Cardiac fibroblast (primary cell): ENCODE data around the gene XIRP2.

Source experiments
- DNase-seq, 2 donors: peaks; one replicate each; pipeline versions ENCODE4 v3.0.0 to v3.0.0-alpha.2; 2010; ENCODE audit warnings: low read depth in 2 of 2
- H3K4me3 ChIP-seq, 2 donors: replicated peaks in 1 of 2; 1 replicate in 1 of 2; 2 replicates in 1 of 2; pipeline ENCODE4 v1.5.1; 2011; ENCODE audit warnings: low read depth in 2 of 2, low read length in 2 of 2, mild to moderate bottlenecking in 2 of 2, moderate library complexity in 1 of 2
- TF ChIP-seq, protein P1 (sequence below): IDR thresholded peaks from one replicate; pipeline ENCODE4 v1.5.1; 2011; ENCODE audit warnings: low read depth, mild to moderate bottlenecking, low read length, inconsistent platforms

The XIRP2 gene, protein sequence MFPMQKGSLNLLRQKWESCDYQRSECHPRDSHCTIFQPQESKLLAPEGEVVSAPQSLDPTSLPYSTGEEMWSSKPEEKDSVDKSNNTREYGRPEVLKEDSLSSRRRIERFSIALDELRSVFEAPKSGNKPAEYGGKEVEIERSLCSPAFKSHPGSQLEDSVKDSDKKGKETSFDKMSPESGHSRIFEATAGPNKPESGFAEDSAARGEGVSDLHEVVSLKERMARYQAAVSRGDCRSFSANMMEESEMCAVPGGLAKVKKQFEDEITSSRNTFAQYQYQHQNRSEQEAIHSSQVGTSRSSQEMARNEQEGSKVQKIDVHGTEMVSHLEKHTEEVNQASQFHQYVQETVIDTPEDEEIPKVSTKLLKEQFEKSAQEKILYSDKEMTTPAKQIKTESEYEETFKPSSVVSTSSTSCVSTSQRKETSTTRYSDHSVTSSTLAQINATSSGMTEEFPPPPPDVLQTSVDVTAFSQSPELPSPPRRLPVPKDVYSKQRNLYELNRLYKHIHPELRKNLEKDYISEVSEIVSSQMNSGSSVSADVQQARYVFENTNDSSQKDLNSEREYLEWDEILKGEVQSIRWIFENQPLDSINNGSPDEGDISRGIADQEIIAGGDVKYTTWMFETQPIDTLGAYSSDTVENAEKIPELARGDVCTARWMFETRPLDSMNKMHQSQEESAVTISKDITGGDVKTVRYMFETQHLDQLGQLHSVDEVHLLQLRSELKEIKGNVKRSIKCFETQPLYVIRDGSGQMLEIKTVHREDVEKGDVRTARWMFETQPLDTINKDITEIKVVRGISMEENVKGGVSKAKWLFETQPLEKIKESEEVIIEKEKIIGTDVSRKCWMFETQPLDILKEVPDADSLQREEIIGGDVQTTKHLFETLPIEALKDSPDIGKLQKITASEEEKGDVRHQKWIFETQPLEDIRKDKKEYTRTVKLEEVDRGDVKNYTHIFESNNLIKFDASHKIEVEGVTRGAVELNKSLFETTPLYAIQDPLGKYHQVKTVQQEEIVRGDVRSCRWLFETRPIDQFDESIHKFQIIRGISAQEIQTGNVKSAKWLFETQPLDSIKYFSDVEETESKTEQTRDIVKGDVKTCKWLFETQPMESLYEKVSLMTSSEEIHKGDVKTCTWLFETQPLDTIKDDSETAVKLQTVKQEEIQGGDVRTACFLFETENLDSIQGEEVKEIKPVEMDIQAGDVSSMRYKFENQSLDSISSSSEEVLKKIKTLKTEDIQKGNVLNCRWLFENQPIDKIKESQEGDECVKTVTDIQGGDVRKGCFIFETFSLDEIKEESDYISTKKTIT (N-terminal part only)

DNA sequence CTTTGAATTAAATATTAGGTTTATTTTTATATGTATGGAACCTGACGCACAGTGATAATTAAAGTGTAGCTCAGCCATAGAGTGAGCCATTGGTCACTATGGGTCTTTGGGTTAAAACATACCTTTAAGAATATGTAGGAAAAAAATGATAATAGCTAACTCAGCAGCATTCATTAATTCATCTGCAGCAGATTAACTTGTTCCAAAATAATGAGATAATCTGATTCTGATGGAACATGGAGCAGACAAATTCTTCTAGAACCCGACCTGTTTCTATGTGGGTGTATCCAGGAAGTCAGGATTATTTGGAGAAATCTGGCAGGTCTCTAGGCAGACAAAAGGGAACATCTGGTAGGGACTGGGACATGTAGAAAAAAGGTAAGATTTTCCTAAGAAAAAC is at the start of gene XIRP2:
TSS of gene XIRP2 (plus strand) at position 301 of the 400 bp plus-strand sequence. CDS start 15,003 bp downstream, outside the sequence.
- TF ChIP-seq, protein P1, sequence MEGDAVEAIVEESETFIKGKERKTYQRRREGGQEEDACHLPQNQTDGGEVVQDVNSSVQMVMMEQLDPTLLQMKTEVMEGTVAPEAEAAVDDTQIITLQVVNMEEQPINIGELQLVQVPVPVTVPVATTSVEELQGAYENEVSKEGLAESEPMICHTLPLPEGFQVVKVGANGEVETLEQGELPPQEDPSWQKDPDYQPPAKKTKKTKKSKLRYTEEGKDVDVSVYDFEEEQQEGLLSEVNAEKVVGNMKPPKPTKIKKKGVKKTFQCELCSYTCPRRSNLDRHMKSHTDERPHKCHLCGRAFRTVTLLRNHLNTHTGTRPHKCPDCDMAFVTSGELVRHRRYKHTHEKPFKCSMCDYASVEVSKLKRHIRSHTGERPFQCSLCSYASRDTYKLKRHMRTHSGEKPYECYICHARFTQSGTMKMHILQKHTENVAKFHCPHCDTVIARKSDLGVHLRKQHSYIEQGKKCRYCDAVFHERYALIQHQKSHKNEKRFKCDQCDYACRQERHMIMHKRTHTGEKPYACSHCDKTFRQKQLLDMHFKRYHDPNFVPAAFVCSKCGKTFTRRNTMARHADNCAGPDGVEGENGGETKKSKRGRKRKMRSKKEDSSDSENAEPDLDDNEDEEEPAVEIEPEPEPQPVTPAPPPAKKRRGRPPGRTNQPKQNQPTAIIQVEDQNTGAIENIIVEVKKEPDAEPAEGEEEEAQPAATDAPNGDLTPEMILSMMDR = no peak
- DNase-seq = no peak
- H3K4me3 ChIP-seq = no peak within 1 kb of the TSS

GRCh38 chr2:166841152-166841551 is 47.1 kb upstream of the XIRP2 start:
- TF ChIP-seq, protein P1 = no peak
- H3K4me3 ChIP-seq = no peak overlapping the region
- DNase-seq = no peak

GRCh38 chr2:166841679-166842078 is 46.6 kb upstream of the XIRP2 start:
- DNase-seq = no peak
- TF ChIP-seq, protein P1 = no peak
- H3K4me3 ChIP-seq = no peak overlapping the region

DNA sequence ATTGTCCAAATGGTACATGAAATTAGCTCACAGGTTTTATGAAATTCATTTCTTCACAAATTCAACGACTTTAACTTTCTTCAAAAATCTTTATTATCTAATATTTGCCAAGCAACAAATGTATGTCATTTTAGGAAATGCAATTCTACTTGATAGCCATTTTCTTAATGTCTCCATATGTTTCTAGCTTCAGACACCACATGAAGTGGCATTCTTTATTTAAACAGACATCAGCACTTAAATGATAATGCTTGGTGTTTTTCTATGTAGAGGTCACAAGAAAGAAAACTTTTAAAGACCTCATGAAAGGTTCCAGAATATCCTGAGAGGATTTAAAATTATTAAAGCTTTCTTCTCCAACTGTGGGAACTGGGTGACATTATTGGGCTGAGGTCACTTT is 44.2 kb upstream of the XIRP2 start:
- no peak for DNase-seq
- H3K4me3 ChIP-seq = no peak overlapping the region
- TF ChIP-seq, protein P1 = no peak

- TF ChIP-seq, protein P1 = no peak
Observed at GRCh38 chr2:166862468-166863132, 25.7 kb upstream of the XIRP2 start.

DNA sequence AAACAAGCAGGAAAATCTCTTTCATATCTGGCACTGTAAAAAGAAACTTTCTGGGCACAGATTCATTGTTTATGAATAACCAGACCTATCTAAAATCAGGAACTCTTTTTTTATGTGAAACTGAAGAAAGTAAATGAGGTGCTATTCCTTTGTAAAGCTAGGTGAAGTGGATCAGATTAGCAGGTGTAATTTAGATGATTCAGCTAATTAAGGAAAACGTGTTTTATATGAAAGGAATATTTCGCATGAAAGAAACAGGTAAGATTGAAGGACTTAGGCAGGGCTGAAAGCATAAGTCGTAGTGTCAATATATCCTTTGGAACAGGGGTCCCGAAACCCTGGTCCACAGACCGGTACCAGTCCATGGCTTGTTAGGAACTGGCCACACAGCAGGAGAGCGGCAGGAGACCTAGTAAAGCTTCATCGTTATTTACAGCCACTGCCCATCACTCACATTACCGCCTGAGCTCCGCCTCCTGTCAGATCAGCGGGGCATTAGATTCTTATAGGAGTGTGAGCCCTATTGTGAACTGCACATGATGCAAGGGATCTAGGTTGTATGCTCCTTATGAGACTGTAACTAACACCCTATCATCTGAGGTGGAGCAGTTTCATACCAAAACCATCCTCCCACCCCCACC is 20.3 kb upstream of the XIRP2 start:
- H3K4me3 ChIP-seq = no peak overlapping the region
- TF ChIP-seq, protein P1 = no peak
- no peak for DNase-seq

More at GRCh38 chr2:166862468-166863132, 25.7 kb upstream of the XIRP2 start:
- no peak for DNase-seq
- H3K4me3 ChIP-seq = no peak overlapping the region
